Measurements from ENCODE around the gene MUC4. TPM values are rescaled to one million over a fixed set of nuclear protein-coding genes. Genes with fewer than 3 reads are reported as not detected.

Gene MUC4
- total and polyA plus RNA-seq, 4 donors, result not detected

- no peak overlapping the region for H3K27ac ChIP-seq (ENCODE audit: low read depth in 1 of 2, low read length in 2 of 2)
- H3K36me3 ChIP-seq (ENCODE audit: control insufficient read depth in 4 of 4, insufficient read depth in 3 of 4, low read depth in 1 of 4, low read length in 3 of 4), result no peaks in the 10 kb centered on the region
- no peak overlapping the region for H3K4me3 ChIP-seq (ENCODE audit: low read depth in 1 of 3, low read length in 3 of 3)
- DNase-seq (ENCODE audit: low spot score), result no peak
- H3K9ac ChIP-seq (ENCODE audit: low read depth in 1 of 2, low read length in 2 of 2), result no peak overlapping the region
- no peak for TF ChIP-seq RXRA (IDR thresholded peaks at IDR 0.05)
- TF ChIP-seq TAF1 (conservative IDR thresholded peaks at IDR 0.05), result no peak
- no peak for TF ChIP-seq CTCF (IDR thresholded peaks at IDR 0.05; ENCODE audit: low read depth, low read length, missing input control)
- TF ChIP-seq YY1 (IDR thresholded peaks at IDR 0.05), result no peak
- TF ChIP-seq GABPA (IDR thresholded peaks at IDR 0.05 in 1 of 2, conservative IDR thresholded peaks at IDR 0.05 in 1 of 2), result no peak
- TF ChIP-seq EGR1 (IDR thresholded peaks at IDR 0.05; ENCODE audit: low read depth in 2 of 2), result no peak
- TF ChIP-seq ZBTB33 (IDR thresholded peaks at IDR 0.05), result no peak
- no peak for TF ChIP-seq ATF3 (IDR thresholded peaks at IDR 0.05)
- TF ChIP-seq HNF4A (conservative IDR thresholded peaks at IDR 0.05), result no peak
- no peak for TF ChIP-seq FOXA1 (IDR thresholded peaks at IDR 0.05)
- H3K9me3 ChIP-seq (ENCODE audit: control insufficient read depth in 4 of 4, low read length in 3 of 4), result no peaks in the 10 kb centered on the region
- H3K4me1 ChIP-seq (ENCODE audit: control insufficient read depth in 4 of 4, insufficient read depth in 4 of 4, low read length in 3 of 4), result peaks cover 0 to 1% (median 0%) of the 10 kb centered on the region in 4 donors
- WGBS, result 96% methylated on average over 11 of the region's 11 CpGs
- H3K27me3 ChIP-seq (ENCODE audit: control insufficient read depth in 4 of 4, insufficient read depth in 4 of 4, low read length in 3 of 4), result no peaks in the 10 kb centered on the region
Observed at GRCh38 chr3:195748661-195749060, 63.1 kb downstream of the MUC4 start.

- Histone ChIP-seq H3K36me3 (ENCODE audit: control insufficient read depth in 4 of 4, insufficient read depth in 3 of 4, low read depth in 1 of 4, low read length in 3 of 4) (no peaks in the 10 kb centered on the region), H3K9ac (ENCODE audit: low read depth in 1 of 2, low read length in 2 of 2) (no peak overlapping the region), H3K27ac (ENCODE audit: low read depth in 1 of 2, low read length in 2 of 2) (no peak overlapping the region), H3K4me1 (ENCODE audit: control insufficient read depth in 4 of 4, insufficient read depth in 4 of 4, low read length in 3 of 4) (peaks cover 0 to 1% (median 0%) of the 10 kb centered on the region in 4 donors), H3K27me3 (ENCODE audit: control insufficient read depth in 4 of 4, insufficient read depth in 4 of 4, low read length in 3 of 4) (no peaks in the 10 kb centered on the region), H3K9me3 (ENCODE audit: control insufficient read depth in 4 of 4, low read length in 3 of 4) (no peaks in the 10 kb centered on the region), H3K4me3 (ENCODE audit: low read depth in 1 of 3, low read length in 3 of 3) (no peak overlapping the region)
- TF ChIP-seq FOXA2 (IDR thresholded peaks at IDR 0.05) (no peak), YY1 (IDR thresholded peaks at IDR 0.05) (no peak), RXRA (IDR thresholded peaks at IDR 0.05) (no peak), ATF3 (IDR thresholded peaks at IDR 0.05) (no peak), HNF4A (conservative IDR thresholded peaks at IDR 0.05) (no peak), EGR1 (IDR thresholded peaks at IDR 0.05; ENCODE audit: low read depth in 2 of 2) (no peak), MAX (IDR thresholded peaks at IDR 0.05) (no peak), JUND (IDR thresholded peaks at IDR 0.05) (no peak), FOXA1 (IDR thresholded peaks at IDR 0.05) (no peak), GABPA (IDR thresholded peaks at IDR 0.05 in 1 of 2, conservative IDR thresholded peaks at IDR 0.05 in 1 of 2) (no peak), HNF4G (IDR thresholded peaks at IDR 0.05) (no peak), ZBTB33 (IDR thresholded peaks at IDR 0.05) (no peak), SP1 (IDR thresholded peaks at IDR 0.05) (no peak), TAF1 (conservative IDR thresholded peaks at IDR 0.05) (no peak), RAD21 (IDR thresholded peaks at IDR 0.05) (no peak)
- DNase-seq (ENCODE audit: low spot score), result no peak
- WGBS, result 97% methylated on average over 9 of the region's 9 CpGs
Observed at GRCh38 chr3:195746751-195747150, 65.0 kb downstream of the MUC4 start.

All from liver (tissue), 9 donors.